ENCODE data around the gene PRSS56.
A peak's percentile ranks its signal among the peaks of the same experiment; 100 is the strongest.
"Not testable (repeated sequence)": the region's sequence is repeated elsewhere in the genome, so short reads cannot be mapped to it uniquely, and the experiment has no call there.

PRSS56 gene

GRCh38 chr2:232541961-232542714 is 21.9 kb downstream of the PRSS56 start:
- DNase-seq (ENCODE audit: low read depth), result no peak

GRCh38 chr2:232542715-232543467 is 22.7 kb downstream of the PRSS56 start:
- no peak for DNase-seq (ENCODE audit: low read depth)

DNA sequence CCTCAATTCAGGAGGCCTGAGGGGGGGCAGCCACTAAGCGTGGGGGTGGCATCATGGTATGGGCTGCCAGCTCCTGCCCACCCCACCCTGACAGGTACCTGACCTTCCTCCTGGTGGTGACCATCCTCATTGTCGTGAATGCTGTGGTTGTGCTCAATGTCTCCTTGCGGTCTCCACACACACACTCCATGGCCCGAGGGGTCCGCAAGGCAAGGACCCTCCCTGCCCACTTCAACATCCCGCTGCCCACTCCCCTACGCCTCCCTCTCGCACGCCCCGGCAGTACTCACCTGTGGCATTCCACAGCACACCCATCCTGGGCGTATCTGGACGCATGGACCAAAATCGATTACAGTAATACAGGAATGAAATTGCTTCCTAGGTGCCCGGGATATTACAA is 23.3 kb downstream of the PRSS56 start:
- DNase-seq (ENCODE audit: low read depth), result no peak

DNA sequence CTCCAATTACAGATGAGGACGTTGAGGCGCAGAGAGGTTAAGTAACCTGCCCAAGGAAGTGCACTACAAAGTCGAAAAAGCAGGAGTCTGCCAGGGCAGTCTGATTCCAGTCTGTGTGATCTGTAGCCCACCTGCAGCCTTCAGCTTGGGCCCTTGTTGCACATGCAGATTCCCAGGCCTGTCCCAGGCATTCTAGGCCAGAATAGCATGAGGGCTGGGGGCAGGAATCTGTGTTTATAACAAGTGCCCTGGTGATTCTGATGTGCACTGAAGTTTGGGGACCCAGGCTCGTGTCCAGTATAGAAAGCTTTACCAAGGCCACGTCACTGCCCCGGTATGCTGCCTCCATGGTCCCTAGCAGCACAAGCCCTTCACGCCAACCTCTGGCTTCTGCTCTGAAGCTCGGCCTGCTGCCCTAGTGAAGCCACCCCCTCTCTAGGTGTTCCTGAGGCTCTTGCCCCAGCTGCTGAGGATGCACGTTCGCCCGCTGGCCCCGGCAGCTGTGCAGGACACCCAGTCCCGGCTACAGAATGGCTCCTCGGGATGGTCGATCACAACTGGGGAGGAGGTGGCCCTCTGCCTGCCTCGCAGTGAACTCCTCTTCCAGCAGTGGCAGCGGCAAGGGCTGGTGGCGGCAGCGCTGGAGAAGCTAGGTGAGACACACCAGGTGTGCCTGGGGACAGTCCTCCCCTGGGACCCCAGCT is 23.9 kb downstream of the PRSS56 start:
- no peak for DNase-seq (ENCODE audit: low read depth)

DNA sequence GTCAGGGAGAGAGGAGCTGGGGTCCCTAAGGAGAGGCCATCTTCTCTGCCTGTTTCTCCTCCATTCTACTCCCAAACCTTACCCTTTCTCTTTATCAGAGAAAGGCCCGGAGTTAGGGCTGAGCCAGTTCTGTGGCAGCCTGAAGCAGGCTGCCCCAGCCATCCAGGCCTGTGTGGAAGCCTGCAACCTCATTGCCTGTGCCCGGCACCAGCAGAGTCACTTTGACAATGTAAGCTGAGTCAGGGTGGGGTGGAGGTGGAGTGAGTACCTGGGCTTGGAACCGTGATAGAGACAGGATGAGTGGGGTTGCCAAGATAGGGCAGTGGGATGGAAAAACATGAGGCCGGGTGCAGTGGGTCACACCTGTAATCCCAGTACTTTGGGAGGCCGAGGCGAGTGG is 24.5 kb downstream of the PRSS56 start:
- DNase-seq (ENCODE audit: low read depth), result no peak

DNA sequence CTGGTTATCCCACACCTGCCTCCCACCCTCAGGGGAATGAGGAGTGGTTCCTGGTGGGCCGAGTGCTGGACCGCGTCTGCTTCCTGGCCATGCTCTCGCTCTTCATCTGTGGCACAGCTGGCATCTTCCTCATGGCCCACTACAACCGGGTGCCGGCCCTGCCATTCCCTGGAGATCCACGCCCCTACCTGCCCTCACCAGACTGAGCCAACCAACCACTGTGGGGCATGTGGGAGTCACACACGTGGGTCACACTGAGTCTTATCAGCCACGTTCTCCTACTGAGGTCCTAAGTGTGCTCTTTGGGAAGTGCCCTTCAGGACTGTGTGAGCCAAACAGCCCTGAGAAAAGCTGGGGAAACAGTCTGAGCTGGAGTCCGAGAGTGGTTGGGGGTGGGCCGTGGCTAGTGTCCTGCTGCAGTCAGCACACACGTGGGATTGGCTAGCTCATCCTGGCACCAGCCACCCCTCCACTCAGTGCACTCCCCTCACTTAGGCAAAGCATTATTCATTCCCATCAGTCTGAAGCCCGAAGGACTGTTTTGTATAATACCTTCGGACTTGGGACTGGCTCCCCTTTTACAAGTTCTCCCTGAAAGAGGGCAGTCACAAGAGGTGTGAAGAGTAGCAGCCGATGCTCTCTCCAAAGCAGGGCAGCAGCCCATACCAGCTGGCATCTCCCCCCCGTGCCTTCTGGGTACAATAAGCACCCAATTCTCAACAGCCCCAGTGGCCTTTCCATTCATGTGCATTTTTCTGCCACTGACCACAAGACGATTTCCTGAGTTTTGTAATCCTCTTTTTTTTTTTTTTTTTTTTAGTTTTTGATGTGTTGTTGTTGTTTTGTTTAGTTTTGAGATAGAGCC is 25.6 kb downstream of the PRSS56 start:
- no peak for DNase-seq (ENCODE audit: low read depth)

DNA sequence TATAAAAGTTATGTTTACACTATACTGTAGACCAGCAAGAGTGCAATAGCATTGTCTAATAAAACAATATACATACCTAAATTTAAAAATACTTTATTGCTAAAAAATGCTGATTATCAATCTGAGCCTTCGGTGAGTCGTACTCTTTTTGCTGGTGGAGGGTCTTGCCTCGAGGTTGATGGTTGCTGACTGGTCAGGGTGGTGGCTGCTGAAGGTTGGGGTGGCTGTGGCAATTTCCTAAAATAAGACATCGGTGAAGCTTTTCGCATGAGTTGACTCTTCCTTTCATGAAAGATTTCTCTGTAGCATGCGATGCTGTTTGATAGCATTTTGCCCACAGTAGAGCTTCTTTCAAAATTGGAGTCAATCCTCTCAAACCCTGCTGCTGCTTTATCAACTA is 27.8 kb downstream of the PRSS56 start:
- no peak for DNase-seq (ENCODE audit: low read depth)

GRCh38 chr2:232549655-232550353 is 29.6 kb downstream of the PRSS56 start:
- DNase-seq (ENCODE audit: low read depth), result no peak

- peak; percentile 79 for DNase-seq (ENCODE audit: low read depth)
Measured at GRCh38 chr2:232550354-232551249, 30.4 kb downstream of the PRSS56 start, which contains the start of the genes EIF4E2 and TIGD1. TSS of gene EIF4E2 (plus strand) at chr2:232550689. CDS start at chr2:232550725, 36 bp downstream. TSS of gene TIGD1 (minus strand) at chr2:232550557. CDS start at chr2:232549882, 675 bp downstream.

DNA sequence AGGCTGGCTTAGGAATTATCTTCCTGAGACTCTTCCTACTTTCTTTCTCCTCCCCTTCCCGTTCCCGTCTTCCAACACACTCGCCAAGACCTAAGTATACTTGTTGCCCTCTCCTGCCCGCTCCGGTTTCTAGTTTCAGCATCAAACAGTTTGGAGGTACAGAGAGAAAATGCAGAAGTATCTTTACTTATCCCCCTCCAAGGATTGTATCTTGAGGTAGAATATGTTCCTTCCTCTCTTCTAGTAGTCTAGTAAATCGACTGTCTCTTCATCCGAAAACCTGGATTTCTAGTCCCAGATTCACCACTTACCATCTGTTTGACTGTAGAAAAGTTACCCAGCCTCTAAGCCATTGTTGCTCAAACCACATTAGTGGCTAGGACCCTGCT is 31.1 kb downstream of the PRSS56 start:
- DNase-seq (ENCODE audit: low read depth), result no peak

DNA sequence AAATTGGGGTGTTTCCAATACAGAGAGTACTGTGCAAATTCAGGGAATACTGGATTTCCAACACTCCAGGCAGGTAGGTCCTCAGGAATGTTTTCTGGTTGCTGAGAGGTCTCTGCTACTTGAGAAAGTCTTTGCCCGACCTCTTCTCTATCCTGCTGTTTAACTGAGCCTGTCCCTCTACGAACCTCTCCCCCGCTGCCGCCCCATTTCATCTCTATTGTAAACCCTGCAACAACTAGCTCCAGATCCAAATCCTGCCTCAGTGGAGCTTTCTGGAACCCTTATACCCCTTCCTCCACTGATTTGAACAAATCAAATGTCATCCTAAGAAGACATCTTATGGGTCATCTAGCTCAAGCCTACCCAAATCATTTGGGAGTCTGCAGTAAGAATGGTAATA is 31.6 kb downstream of the PRSS56 start:
- DNase-seq (ENCODE audit: low read depth), result no peak

- no peak for DNase-seq (ENCODE audit: low read depth)
Measured at GRCh38 chr2:232556426-232556825, 36.2 kb downstream of the PRSS56 start.

DNA sequence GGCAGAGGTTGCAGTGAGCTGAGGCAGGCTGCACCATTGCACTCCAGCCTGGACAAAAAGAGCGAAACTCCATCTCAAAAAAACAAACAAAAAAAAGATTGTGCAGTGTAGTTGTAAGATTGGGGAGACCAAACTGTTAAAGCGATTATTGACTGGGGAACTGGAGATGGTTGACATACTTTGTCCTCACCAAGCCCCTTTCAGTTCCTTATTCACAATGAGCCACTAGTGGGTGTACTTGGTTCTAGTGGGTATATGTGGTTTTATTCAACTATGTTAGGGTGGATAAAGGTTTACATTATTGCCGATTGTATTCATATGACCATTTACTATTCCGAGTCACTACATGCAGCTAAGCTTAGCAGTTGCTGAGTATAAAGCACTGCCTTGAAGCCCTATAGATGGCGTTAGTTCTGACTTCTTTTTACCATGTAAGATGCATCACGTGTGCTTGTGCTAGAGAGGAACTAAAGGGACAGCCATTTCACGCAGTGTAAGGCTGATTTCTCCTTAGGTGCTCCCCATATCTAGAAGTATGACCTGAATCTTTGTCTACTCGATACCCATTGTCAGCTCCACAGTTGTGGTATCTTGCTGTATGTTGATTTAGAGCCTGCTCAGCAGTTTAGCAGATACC is 42.4 kb downstream of the PRSS56 start:
- DNase-seq (ENCODE audit: low read depth), result no peak

DNA sequence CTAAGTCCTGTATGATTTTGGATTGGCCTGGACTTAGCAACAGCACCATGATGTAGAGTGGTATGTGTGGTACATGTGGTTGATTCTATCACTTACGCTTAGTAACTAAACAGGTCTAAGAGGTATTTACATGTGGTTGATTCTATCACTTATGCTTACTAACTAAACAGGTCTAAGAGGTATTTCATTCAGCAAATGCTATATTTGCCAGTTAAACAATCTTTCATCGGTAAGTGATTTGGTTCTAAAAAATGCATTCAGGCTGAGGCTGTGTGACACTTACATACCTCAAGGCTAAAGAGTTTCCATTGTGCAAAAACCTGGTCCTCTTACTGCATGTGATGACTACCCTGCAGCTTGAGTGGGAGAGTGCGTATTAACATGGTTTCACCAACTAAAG is 43.4 kb downstream of the PRSS56 start:
- DNase-seq (ENCODE audit: low read depth), result no peak

DNA sequence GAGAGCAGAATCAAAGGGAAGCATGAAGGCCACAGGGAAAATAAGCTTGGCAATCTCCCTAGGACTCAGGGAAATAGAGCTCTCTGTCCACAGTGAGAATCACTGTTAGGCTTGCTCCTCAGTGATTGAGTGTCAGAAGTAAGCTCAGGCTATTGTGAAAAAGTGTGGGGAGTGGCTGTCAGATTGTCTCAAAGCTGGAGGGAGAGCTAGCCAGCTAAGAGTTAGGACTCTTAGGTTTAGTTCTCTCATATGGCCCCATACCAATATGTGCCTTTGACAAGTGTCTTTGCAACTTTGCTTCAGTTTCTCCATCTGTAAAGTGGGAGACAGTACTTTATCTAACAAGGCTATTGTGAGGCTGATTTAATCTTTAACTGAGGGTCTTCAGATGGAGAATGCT is 47.5 kb downstream of the PRSS56 start:
- no peak for DNase-seq (ENCODE audit: low read depth)

DNA sequence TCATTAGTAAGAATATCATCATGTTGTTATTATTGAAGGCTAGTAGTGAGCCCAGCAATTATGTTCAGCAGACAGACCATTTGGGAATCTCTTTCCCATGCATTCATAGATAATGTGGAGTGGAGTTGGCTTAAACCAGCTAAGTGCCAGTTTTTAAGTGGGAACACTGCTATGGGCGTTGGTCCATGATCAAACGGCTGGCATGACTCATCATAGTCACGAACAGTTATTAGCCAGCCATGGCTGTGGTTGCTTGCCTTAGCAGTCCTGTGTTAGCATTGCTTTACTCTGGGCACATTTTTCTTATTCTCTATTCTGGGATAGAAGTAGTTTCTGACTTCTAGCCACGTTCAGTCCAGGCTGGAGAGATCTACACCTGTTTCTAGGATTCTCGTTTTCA is 48.0 kb downstream of the PRSS56 start:
- DNase-seq (ENCODE audit: low read depth), result peak; percentile 47

GRCh38 chr2:232569541-232569940 is 49.4 kb downstream of the PRSS56 start:
- DNase-seq (ENCODE audit: low read depth), result no peak

- DNase-seq (ENCODE audit: low read depth), result not testable (repeated sequence)
Measured at GRCh38 chr2:232570481-232570880, 50.3 kb downstream of the PRSS56 start.

- DNase-seq (ENCODE audit: low read depth), result no peak
Measured at GRCh38 chr2:232571026-232571474, 50.9 kb downstream of the PRSS56 start.

DNA sequence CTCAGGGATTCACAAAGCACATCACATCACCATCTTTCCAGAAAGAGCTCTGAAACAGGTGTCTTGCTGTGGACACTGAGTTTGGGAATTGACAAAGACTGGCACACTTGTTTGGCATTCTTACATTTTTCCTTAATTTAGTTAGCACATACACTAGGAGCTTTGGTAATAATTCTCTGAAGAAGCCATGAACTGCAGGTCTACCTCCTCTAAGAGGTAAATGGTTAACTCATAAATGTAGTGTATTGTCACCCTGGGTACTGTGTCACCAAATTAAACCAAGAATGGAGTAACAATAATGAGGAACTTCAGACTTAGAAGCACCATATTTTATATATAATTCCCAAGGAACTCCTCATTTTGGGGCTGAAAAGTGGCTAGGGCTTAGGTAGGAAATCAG is 52.9 kb downstream of the PRSS56 start:
- no peak for DNase-seq (ENCODE audit: low read depth)
